GM11168 (cell line): ENCODE data around the gene CD84.
"Not testable (repeated sequence)": the region's sequence is repeated elsewhere in the genome, so short reads cannot be mapped to it uniquely, and the experiment has no call there.

Experiments
- in situ Hi-C: fragments of 300-500 bp; cut with MboI; formaldehyde crosslinking; loops from one replicate; pipeline ENCODE4 v1.12.0; 2022; ENCODE audit warnings: low sequenced_read_pairs; ENCODE audit not compliant: unreplicated experiment

CD84 gene

DNA sequence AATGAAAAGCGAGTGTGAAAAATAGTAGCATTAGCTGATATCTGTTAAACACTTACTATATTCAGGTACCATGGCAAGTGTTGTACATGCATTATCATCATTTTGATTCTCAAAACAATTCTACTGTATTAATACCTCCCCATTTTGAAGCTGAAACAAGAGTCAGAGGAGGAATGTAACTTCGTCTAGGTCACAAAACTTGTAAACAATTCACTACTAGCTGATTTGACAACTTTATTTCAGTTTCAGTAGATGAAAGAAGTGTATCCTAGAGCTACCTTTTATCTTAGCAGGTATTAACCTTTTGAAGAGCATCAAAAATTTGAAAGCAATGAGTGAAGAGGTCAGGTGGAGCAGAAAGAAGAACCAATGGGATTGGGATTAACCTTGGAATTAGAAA lies 1.6 kb downstream of the CD84 start:
- in situ Hi-C loops: no loop called here

DNA sequence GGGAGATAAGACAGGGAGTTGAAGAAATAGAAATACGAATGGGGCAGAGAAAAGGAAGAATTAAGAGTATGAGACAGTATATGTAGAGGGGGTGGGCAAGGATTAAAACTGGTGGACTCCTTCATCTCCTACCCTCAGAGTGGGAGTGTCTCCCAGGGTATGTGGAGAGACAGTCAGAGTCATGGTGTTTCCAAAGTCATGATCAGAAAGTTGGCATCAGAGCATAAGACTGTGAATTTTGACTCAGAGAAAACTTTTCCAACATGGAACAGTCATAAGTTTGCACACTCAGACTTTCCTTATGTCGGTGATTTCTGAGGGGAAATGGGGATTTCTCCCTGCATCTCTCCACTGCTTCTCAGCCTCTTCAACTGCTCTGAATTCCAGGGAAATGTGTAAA lies 2.4 kb downstream of the CD84 start:
- in situ Hi-C loops: no loop called here

- in situ Hi-C loops: no loop called here
These were observed 2.9 kb downstream of the CD84 start for GRCh38 chr1:160576390-160576789.

DNA sequence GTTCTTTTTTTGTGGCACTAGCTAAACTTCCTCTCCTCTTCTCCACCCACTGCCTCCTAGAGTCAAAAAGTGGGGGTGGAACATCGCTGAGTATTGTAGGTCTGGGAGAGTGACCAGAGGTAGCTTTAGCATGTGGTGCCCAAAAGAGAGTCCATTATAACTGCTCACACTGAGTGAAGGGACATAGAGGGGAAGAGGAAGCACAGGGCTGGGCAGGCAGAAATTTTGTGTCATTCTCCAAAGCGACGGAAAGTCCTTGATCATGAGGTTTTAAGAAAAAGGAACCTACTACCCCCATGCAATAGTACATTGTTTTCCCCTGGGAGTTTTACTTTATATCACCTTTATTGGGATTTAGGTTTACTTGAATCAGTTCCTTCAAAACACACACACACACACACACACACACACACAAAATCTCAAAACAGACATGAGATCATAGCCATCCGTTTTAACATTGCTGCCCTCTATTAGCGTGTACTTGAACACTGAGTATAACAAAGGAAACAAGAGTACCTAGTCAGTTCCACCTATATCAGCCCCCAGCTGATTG lies 4.1 kb downstream of the CD84 start:
- in situ Hi-C loops: no loop called here

GRCh38 chr1:160570840-160571239 lies 8.5 kb downstream of the CD84 start:
- in situ Hi-C loops: no loop called here

DNA sequence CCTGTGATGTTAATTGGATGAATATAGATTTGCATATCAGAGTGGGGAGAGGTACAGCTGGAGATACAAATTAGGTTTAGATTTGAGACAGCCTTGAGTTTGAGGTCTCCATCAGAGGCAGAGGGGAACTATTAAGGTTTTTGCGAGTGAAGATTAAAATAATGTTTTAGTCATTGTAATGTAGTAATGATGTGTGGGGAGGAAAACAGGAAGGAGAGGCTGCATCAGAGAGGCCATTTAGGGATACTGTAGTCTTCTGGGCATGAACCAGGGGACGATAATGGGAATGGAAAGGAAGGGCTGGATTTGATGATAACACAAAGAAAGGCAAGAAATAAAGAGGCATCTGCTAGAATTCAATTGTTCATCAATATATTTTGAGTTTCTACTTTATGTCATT lies 9.5 kb downstream of the CD84 start:
- in situ Hi-C loops: no loop called here

- in situ Hi-C loops: no loop called here
These were observed 11.2 kb downstream of the CD84 start for GRCh38 chr1:160567858-160568682.

DNA sequence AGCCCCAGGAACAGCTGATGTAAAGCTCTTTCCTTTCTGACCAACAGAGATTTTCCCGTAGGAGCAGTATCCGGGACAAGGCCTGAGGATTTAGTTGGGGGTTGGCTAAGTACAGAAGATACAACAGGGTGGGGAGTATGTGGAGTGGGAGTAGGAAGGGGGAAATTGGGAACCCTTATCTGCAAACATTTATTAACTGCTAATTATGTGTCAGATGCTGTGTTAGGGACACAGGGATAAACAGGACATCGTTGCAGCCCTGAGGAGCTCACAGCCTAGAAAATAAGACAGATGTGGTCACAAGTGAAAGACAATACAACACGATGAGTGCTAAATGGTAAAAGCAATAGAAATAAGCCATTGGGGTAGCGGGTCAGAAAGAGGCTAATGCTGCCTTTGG lies 12.0 kb downstream of the CD84 start:
- in situ Hi-C loops: no loop called here

DNA sequence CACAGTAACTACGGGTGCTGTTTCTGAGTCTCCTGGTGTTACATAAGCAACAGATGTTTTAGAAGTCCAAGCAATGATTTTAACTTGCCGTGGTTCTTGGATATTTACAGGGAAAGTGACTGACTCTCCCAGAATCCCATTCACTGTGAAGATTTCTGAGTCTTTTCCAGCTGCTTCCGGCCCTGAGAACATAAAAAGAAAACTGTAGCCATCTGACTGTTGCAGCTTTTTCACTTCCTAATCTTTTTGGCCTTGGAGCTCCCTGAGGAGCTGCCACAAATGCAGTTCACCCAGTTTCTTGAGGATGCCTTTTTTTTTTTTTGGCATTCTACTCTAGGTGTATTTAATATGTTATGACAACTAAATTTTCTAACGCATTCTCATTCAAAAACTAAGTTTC lies 13.7 kb downstream of the CD84 start:
- in situ Hi-C loops: no loop called here

DNA sequence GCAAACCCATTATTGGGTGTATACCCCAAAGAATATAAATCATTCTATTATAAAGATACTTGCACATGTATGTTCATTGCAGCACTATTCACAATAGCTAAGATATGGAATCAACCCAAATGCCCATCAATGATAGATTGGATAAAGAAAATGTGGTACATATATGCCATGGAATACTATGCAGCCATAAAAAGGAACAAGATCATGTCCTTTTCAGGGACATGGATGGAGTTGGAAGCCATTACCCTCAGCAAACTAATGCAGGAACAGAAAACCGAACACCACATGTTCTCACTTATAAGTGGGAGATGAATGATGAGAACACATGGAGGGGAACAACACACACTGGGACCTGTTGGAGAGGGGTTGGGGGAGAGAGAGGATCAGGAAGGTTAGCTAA lies 16.1 kb downstream of the CD84 start:
- in situ Hi-C loops: not testable (repeated sequence)

DNA sequence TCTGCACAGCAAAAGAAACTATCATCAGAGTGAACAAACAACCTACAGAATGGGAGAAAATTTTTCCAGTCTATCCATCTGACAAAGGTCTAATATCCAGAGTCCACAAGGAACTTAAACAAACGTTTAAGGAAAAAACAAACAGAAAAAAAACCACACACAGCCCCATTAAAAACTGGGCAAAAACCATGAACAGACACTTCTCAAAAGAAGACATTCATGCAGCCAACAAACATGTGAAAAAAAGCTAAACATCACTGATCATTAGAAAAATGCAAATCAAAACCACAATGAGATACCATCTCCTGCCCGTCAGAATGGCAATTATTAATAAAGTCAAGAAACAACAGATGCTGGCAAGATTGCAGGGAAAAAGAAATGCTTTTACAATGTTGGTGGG lies 16.6 kb downstream of the CD84 start:
- in situ Hi-C loops: not testable (repeated sequence)

- in situ Hi-C loops: no loop called here
These were observed 18.5 kb downstream of the CD84 start for GRCh38 chr1:160560806-160561205.

DNA sequence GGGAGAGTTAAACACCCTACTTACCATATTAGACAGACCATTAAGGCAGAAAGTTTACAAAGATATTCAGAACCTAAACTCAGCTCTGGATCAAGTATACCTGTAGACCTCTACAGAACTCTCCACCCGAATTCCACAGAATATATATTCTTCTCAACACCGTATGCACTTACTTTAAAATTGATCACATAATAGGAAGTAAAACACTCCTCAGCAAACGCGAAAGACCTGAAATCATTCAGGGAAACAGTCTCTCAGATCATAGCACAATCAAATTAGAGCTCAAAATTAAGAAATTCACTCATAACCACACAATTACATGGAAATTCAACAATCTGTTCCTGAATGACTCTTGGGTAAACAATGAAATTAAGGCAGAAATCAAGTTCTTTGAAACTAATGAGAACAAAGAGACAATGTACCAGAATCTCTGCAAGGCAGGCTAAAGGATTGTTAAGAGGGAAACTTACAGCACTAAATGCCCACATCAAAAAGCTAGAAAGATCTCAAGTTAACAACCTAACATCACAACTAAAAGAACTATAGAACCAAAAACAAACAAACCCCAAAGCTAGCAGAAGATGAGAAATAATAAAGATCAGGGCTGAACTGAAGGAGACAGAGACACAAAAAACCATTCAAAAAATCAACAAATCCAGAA lies 19.1 kb downstream of the CD84 start:
- in situ Hi-C loops: no loop called here

DNA sequence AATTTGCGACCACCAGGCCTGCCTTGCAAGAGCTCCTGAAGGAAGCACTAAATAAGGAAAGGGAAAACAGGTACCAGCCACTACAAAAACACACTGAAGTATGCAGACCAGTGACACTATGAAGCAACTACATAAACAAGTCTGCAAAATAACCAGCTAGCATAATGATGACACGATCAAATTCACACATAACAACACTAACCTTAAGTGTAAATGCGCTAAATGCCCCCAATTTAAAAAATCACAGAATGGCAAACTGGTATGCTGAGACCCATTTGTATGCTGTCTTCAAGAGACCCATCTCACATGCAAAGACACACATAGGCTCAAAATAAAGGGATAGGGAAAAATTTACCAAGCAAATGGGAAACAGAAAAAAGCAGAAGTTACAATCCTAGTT lies 19.9 kb downstream of the CD84 start:
- in situ Hi-C loops: not testable (repeated sequence)

- in situ Hi-C loops: no loop called here
These were observed 20.5 kb downstream of the CD84 start for GRCh38 chr1:160558660-160559380.

DNA sequence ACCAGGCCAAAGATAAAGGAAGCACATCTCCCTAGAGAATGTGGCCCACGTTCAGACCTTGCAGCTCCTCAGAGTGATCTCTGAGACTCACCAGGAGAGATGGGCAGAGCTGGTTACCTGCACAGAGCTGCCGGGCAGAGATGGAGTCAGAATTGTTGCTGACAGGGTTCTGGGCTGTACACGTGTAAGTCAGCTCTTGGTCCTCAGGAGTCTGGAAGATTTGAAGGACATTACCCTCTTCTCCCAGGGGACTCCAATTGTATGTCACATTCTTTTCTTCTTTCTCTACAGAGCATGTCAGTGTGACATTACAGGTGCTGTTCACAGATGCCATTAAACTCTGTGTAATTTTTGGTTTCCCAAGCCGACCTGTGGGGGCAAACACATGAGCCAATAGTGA lies 25.5 kb downstream of the CD84 start:
- in situ Hi-C loops: no loop called here

DNA sequence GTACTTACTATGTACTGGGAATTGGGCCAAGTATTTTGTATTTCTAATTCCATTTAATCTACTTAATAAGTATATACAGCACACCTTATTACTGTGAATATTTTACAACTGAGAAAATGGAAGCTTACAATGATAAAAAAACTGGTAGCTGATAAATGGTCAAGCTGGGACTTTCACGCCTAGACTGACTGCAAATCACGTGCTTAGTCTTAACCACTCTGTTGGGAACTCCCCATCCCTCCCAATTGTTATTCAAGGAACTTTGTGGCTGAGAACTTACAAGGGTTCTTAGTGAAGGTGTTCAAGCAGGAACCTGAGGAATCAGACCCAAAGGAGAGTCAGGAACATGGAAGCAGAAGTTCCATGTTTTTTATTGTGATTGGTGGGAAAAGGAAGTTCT lies 26.9 kb downstream of the CD84 start:
- in situ Hi-C loops: no loop called here

- in situ Hi-C loops: no loop called here
These were observed 28.7 kb downstream of the CD84 start for GRCh38 chr1:160550572-160551034.

DNA sequence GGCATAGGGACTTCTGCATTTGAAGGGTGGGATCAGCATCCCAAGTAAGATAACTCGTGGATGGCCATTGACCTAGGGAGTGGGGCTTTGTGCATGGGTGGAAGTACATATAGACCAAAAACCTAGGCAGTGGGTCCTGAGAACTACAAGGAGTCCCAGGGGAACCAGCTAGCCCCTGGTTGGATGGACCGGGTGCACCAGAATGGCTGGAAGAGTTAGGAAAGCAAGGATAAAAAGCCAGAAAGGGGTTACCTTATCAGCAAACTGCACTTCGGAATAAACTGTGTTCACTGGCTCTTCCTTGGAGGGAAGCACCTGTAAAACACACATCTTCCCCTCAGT lies 29.7 kb downstream of the CD84 start:
- in situ Hi-C loops: loop anchor here (5.0 kb wide), 1 partner anchor 58 kb away; no protein-coding TSS in a partner anchor

- in situ Hi-C loops: loop anchor here (5.0 kb wide), 1 partner anchor 58 kb away; no protein-coding TSS in a partner anchor
These were observed 30.2 kb downstream of the CD84 start for GRCh38 chr1:160548960-160549664.
